HuH-7 (cell line): Measurements from ENCODE around the gene ST7L.

Source experiments
- DNase-seq: peaks from one replicate; pipeline ENCODE4 v3.0.0; 2011; ENCODE audit warnings: low spot score

ST7L gene

DNA sequence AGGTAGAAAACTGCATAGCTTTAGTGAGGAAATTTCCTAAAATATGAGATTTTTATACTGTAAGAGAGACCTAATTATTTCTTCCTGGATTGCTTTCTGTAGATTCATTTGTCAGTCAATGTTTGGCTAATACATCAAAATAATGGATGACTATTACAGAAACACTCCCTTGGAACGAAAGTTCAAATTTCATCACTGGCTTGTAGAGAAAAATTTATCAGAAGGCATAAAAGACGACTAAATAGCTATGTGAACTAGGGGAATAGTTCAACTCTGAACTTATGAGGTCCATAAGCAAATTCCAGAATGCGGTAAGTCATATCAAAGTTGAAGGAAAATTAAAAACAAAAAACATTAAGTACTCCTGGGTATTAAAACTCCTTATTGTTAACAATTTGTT lies 74.2 kb downstream of the ST7L start:
- no peak for DNase-seq

DNA sequence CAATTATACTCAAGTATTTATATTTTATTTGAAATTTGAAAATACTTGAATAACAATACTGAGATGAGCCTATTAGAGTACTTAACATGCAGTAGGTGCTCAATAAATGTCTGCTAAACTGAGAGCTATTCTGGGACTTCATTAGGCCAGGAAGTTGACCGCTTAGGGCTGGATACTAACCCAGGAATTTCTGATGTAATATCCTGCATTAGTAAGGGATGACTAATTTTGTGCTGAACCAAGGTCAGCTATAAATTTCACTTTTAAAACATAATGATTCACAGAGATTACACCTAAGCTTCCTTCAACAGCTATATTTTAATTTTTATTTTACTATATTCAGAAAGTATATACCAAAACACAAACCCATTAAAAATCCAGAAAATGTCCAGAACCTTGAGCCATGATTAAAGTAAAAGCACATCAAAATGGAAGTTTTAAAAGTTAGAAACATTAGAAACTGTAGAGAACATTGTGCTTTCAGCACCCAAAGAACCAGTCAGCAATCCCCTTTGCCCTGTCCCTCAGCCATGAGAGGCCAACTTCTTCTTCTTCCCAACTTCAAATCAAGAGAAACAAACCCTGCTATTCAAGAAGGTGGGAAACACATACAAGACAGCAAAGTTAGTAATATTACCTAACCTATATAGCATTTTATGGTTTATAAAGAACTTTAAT lies 74.8 kb downstream of the ST7L start:
- DNase-seq = no peak

DNA sequence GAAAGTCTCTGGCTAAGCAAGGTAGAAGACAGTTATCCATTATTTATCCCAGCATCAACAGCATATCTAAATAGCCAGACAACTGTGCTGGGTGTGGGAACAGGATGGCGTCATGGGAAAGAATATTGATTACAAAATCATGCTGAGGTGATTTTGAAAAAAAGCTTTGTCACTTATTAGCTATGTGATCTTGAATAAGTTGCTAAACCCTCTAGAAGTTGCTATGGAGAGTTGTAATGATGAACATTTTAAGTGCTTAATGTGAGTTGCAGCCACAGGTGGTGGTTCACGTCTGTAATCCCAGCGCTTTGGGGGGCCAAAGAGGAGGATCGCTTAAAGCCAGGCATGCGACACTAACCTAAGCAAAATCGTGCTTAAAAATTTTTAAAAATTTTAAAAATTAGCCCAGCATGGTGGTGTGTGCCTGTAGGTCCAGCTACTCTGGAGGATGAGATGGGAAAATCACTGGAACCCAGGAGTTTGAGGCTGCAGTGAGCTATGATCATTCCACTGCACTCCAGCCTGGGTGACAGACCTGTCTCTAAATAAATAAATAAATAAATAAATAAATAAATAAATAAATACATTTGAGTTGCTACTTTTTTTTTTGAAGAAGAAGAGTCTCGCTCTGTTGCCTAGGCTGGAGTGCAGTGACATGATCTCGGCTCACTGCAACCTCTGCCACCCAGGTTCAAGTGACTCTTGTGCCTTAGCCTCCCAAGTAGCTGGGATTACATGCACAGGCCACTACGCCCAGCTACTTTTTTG lies 76.6 kb downstream of the ST7L start:
- no peak for DNase-seq

DNA sequence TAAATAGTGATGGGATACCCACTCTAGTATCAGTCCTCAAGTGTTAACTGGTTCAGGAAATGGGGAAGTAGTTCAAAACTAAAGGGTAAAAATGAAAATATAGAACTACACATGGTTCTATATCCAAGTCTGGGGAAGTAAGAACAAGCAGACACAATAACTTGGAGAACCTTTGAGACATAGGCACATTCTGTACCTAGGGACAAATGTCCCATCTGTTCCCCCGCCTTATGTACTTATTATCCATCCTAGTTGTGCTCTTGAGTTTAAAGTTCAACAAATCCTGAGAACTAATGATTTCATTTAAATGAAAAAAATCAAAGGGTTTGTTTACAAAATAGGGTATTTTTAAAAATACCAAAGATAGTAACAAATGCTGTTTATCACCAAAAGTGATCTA lies 77.6 kb downstream of the ST7L start:
- no peak for DNase-seq

DNA sequence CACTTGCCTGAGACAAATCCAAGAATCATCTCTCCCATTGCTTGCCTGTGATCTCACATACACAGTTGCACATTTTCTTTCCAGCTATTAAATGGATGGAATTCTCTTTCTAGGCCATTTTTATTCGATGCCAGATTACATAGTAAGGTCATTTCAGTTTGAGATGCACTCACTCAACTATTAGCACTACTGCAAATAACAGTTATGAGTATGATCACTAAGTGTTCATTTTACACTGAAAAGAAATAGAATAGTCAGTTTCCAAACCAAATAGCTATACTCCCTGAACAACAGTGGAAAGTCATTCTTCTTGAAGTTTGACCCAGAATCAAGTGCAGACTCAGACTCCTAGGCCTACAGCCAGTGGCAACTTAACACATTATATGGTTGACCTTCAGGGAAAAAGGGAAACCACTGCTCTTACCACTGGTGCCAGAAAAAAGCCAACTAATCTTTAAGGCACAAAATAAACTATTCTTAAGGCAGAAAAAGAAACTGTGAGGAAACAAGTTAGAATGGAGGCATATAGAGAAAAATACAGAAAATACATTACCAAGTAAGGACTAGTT lies 78.6 kb downstream of the ST7L start:
- no peak for DNase-seq

DNA sequence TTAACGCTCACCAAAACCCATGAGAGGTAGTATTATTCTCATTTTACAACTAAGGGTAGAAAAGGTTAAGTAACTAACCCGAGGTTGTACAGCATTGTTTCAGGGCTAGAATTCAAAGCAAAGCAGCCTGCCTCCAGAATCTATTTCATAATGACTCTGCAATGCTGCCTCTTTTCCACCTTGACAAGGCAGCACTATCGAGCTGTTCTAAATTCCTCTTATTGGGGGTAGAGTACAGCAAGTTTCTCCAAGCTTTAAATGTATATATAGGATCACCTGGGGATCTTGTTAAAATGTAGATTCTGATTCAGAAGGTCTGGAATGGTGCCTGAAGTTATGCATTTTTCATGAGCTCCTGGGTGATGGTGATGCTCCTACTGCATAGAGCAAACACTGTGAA lies 80.1 kb downstream of the ST7L start:
- DNase-seq = no peak

DNA sequence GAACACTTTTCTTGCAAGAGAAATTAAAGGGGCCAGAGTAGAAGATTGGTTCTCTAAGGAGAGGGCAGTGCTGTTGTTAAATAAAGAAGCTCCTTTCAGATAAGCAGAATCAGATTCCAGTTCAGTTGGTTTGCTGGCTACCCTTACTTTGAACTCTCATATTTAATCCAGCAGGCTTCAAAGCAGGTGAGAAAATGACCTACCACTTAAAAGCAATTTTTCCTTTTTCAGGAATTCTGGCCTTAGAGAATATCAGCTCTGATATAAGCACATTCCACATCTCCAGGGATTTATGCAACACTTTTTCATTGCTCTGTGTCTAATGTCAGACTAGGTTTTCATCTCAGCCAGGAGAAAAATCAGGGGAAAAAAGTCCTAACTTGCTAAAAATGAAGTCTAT lies 81.5 kb downstream of the ST7L start:
- DNase-seq = no peak

DNA sequence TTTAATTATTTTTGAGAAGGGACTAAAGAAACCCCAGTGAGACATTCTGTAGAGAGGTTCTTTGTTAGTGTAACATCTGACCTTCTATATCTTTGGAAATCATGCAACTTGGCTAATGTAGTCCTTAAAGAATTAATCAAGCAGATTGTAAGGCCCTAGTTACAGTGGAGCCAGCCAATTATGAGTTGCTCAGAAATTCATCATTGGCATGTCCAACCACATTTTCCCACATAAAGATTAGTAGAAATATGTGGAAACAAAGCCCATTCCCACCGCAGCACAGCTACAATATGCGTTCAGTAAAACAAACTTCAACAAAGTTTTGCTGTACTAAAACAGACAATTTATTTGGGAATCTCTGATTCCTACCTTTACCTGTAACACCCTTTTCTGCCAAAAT lies 82.4 kb downstream of the ST7L start:
- no peak for DNase-seq

DNA sequence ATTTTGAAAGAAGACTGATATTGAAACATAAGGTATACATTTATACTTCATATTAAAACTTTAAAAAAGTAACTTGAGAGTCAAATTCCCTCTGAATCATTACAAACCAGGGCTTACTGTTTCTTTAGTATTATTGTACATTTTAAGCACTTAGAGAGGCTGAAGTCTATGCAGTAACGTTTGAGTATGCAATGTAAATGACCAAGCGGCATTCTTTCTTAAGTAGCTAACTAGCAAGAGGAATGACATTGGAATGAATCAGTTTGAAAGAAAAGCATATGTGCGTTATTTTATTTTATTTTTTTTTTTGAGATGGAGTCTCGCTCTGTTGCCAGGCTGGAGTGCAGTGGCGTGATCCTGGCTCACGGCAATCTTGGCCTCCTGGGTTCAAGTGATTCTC lies 85.9 kb downstream of the ST7L start:
- DNase-seq = no peak

DNA sequence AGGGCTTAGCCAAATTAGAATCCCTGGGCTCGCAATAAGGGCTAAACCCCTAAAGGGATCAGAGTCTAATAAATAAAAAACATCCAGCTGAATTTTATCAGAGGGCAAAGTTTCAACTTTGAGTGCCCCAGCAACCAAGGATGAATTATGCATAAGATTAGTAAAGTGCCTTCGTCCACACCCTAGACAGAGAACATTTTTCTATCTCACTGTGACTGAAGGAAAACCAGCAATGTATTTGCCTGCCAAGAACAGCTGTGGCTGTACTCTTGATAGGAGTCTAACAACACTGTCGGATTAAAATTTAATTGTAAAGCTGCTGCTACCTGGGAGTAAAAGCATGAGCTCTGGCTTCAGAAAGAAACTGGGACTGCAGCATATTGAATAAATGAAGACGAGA lies 86.9 kb downstream of the ST7L start:
- DNase-seq = no peak

DNA sequence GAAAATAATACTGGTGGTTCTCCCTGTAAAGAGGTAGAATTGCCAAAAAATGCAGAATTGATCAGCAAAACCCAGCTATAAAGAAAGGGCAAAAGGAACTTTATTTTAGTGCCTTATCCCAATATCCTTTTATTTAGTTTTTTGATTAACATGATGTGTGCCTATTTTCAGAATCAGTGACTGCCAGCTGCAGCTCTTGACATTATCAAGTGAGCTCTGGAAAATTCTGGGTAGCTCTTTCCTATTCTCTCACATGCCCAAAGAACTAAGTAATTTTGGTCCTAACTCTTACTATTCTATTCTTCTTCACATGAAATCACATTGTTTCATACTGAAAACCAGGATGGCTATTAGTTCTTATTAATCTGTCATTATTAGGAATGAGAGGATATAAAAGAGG lies 88.1 kb downstream of the ST7L start:
- DNase-seq = no peak

DNA sequence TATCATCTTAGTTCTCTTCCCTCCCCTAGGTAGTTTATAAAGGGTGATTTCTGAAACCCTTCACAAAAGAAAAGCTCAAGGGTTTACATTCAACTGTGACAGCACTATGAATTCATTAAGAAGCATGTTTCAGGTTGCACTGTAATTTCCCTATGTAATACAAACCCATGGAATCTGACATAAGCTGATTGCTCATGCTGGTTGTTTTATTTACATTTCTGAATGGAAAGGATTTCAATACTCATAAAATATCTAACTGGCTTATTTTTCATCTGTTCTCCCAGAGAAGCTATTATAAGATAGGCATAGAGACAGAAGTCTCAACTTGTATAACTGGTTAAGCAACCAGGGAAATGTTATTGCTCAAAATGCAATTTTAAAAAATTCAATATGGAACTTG lies 89.6 kb downstream of the ST7L start:
- no peak for DNase-seq

DNA sequence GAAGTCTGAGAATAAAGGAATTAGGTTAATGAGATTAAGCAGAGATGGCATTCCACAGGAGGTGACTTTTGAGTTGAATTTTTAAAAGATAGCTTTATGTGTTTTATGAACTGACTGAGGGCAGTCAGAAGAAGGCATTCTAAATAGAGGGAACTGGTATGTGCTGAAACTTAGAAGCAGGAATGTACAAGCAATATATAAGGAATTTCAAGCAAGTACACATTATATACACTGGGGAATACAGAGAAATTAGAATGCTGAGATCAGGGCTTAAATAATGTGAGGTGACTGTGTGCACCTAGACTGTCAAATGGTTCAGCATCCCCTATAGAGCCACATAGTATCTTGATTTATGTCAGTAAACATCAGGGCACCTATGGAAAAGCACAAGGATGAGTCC lies 90.9 kb downstream of the ST7L start:
- no peak for DNase-seq

DNA sequence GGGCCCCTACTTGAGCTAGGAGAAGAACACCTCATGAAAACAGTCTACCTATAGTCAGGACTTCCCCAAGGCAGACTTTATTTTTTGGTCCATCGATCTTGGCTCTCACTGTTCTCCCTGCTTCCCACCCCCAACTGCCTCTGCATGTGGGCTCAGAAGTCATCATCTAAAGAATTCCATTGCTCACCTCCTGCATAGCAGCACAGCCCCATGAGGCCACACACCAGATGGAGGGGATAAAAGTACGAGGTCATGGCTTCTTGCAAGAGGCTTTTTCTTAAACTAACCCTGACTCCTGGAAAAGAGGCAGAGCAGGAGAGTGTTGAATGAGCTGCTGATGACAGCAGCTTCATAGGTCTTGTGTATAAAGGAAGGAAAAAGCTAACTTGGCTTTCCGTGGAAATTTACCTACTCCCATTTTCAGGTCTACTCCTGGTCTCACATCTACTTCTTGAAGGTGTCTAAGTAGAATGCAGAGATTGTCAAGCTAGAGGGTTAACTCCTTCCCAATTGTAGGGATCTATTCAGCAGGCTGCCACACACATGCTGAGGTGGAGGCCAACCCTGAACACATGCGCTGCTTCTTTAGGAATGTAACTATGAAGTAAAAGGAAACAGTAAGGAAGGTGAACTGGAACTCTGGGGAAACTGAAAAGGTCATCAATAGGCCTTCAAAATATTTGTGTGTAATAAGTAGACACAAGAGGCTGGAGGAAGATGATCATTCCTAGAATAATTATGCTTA lies 91.5 kb downstream of the ST7L start:
- DNase-seq = no peak

DNA sequence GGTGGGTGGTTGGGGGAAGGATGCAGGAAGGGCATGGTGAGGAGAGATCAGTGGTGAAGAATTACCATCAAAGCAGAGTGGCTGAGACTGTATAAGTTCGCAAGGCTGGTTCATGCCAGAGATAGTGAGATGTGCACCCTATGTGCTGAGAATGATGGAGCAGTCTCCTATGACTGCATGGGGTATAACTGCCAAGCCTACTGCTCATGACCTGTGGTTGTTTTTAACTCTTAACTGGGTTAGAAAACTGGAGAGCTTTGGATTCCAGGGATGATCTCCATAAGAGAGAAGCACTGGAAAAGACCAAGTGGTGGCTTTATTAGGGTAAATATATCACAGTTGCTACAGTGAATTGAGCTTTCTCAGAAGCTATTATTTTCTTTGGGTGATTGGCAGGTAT lies 94.0 kb downstream of the ST7L start:
- no peak for DNase-seq

DNA sequence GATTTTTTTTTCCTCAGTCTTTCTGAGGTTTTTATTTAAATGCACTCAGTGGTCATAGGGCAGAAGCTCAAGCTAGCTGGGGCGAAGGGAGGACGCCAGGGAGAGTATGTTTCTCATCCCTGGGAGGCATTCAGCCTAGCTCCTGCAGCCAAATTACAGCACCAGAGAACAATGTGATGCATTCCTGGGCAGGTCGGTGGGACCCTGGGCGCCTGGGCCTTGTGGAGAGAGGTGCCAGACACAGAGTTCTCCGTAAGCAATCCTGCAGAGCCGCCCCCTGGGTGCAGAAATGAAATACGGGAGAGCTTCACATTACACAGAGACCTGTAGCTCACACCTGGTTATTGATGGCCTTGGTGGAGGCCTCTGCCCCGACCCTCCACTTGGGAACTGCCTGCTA lies 94.7 kb downstream of the ST7L start:
- no peak for DNase-seq

DNA sequence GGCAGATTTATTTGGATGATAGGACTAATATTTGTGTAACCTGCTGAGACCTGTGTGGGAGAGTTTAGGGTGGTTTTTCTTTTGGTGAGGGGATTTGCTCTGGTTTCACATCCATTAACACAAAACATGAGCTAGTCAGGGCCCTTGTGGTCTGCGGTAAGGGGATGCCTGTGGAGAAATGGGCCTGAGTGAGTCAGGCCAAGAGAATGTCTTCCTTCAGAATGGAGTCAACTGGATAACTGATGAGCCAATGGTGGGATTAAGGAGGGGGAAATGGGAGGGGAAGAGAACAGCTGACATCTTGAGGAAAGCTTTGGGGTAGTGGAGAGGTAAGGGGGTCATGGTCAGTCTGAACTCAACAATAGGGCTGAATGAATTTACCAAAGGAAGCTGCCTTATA lies 96.3 kb downstream of the ST7L start:
- no peak for DNase-seq

DNA sequence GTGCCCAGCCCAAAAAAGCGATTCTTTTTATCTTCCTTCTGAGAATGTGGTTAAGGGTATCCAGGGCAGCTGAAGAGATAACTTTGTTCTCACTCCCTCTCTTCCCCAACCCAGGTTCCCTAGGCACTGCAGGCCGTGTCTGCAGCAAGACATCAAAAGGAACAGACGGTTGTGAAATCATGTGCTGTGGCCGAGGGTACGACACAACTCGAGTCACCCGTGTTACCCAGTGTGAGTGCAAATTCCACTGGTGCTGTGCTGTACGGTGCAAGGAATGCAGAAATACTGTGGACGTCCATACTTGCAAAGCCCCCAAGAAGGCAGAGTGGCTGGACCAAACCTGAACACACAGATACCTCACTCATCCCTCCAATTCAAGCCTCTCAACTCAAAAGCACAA lies 98.8 kb downstream of the ST7L start:
- no peak for DNase-seq

DNA sequence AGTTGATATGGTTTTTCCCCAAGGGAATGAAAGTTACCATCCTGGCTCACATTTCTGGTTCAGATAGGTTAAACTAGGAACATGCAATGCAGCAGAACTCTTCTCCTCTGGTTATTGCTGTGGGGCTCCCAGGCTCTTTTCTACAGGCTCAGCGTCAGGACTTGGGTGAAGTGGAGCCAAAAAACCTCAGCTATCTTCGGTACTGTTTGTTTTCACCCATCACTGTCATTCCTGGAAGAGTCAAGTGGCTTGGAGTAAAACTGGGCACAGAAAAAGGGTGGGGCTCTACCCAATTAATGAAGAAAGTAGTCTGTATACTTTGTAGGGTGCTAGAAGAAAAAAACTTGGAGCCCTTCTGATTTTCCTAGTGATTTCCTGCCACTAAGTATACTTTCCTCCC lies 100.8 kb downstream of the ST7L start:
- no peak for DNase-seq

DNA sequence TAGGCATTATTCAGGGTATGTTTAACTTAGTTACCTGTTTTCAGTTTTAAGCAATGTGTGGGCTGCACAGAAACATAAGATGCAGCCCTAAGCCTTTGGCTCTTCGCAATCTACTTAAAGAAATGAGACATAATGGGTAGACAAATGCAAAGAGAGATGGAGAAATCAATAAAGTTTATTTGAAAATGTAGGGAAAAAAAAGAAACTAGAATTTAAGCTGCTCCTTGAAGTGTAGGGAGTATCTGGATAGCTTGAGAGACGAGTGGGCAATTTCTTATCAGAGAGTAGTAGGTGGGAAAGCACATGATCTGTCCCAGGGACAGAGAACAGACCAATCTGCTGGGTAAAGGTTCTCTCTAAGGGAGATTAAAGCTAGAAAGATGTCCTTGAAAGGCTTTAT lies 101.3 kb downstream of the ST7L start:
- no peak for DNase-seq

DNA sequence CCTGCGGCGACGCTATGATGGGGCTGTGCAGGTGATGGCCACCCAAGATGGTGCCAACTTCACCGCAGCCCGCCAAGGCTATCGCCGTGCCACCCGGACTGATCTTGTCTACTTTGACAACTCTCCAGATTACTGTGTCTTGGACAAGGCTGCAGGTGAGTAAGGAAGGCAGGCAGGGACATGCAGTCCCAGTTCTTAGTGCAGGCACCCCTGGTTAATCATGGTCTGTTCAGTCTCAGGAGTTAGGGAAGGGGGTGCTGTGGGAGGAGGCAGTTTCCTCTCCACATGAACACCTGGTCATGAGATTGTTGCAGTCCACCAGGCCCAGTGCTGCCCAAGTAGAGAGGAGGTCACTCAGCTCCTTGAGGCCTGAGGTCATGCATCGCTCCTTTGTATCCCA lies 101.7 kb downstream of the ST7L start:
- no peak for DNase-seq

DNA sequence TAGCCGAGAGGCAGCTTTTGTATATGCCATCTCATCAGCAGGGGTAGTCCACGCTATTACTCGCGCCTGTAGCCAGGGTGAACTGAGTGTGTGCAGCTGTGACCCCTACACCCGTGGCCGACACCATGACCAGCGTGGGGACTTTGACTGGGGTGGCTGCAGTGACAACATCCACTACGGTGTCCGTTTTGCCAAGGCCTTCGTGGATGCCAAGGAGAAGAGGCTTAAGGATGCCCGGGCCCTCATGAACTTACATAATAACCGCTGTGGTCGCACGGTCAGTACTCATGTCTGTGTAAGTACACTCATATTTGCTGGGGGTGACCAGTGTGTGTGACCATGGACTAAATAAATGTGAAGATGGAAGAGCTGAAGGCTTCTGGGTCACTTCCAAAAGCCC lies 102.8 kb downstream of the ST7L start:
- no peak for DNase-seq
